ENCODE measurements around the gene DEK.

DEK gene

GRCh38 chr6:18265787-18266522 is 1.6 kb upstream of the DEK start:
- DNase-seq (ENCODE audit: low read depth), result no peak

- no peak for DNase-seq (ENCODE audit: low read depth)
These were observed 620 bp upstream of the DEK start for GRCh38 chr6:18264923-18265377.

DNA sequence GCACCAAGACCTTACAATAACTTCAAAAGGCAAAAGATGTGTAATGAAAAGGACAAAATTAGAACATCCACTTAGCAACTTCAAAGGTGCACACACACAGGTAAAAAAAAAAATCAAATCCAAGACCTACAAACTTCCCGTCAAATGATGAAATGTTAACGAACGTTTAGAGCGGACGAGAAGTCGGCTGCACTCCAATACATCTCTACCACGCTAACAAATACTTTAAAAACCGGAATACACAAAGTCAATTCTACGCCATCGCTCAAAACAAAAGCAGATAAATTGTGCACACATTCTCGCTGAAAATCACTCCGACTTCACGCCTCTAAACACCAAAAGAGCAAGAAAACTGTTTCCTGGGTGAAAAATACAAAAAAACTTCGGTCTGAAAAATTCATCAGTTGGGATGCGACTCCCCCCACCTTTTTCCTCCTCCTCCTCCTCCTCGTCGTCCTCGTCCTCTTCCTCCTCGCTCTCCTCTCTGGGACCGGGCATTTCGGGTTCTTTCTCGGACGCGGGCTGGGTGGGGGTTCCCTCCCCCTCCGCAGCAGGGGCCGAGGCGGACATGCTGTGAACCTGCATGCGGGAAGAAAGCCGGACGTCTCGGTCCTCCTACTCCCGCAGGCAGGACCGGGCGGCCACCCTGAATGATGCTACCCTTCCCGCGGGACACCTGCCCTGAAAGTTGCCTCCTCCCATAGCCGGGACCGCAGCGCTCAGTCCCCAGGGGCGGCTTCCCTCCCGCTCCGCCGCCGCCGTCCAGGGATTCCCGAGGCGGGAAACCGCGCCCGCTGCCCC is 712 bp downstream of the DEK start:
- peak; percentile 21 for DNase-seq (ENCODE audit: low read depth)

DNA sequence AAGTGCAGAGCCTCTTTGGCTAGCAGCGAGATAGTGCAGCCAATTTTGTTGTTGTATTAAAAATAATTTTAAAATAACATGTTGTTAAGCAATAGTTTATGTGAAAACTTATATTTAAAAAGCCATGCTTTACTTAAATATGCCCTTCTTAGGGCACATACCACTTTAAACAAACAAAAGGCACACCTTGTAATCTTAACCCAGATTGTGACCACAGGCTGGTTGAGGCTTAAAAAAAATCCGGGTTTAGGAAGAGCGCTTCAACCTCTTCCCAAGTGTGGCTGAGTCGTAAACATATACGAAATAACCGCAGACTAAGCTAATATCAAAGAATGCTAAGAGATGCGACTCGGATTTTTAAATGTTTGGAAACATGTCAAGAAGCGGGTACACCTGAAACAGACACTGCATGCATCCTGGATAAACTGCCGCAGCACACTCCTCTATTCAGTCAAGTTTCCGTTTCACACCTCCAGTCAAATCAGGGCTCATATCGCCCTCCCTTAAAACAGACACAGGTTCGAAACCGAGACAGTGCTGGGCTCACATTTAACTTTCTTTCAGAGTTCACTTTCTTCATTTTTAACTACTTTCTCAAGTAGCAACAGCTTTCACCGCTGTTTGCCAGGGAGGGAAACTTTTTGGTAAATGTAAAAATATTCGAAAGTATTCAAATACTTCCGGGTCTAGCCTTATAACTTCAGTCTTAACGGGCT is 1.5 kb downstream of the DEK start:
- no peak for DNase-seq (ENCODE audit: low read depth)

- DNase-seq (ENCODE audit: low read depth), result no peak
These were observed 2.5 kb downstream of the DEK start for GRCh38 chr6:18261877-18262276.

- DNase-seq (ENCODE audit: low read depth), result no peak
These were observed 3.8 kb downstream of the DEK start for GRCh38 chr6:18260448-18261106.

GRCh38 chr6:18259675-18260447 is 4.5 kb downstream of the DEK start:
- no peak for DNase-seq (ENCODE audit: low read depth)

DNA sequence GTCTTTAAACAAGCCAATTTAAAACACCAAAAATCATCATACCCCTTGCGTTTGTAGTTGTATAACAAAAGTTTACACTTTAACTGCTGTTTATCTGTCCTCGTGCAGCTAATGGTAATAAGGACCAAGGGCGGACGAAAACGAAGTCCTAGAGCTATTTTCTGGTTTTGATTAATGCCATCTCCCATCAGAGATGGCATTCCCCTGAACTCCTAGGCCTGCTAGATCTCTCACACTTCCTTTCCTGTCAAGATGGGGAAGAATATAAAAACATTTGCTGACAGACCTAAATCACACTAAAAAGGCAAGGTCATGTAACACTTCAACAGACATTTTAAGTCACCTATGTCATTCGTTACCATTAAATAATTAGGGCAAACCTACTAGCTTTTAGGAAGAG is 9.5 kb downstream of the DEK start:
- no peak for DNase-seq (ENCODE audit: low read depth)

- no peak for DNase-seq (ENCODE audit: low read depth)
These were observed 10.7 kb downstream of the DEK start for GRCh38 chr6:18253635-18254034.

DNA sequence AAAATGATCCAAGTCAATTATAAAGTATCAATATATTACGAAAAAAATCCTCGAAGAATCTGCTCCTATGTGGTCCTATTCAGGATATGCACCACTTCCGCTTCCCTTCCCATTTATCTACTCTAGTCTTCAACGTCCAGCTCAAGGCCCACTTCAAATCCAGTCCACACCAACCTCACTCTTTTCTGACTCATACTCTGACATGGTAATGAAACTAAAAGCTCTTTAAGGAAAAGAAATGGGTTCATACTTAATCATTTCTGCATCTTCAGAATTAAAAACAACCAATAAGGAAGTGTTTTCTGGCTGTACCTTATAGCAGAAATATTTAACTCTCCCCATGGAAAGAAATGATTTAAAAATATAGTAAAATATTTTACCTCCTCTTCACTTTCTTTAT is 15.1 kb downstream of the DEK start:
- DNase-seq (ENCODE audit: low read depth), result no peak

DNA sequence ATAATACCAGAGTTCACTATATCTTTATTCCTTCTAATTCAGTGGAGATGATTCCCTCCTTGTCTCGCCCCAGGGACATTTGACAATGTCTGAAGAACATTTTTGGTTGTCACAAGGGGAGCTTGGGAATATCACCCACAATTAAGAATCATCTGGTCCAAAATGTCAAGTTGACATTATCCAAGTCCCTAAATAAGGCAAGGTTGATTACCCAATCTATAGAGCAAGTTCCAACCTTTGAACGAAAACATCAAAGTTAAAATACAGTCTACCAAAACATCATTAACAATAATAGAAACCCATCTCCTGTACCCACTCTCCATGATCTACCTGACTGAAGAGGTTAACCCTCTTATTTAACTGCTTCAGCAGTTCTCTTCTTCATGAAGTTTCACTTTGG is 15.6 kb downstream of the DEK start:
- DNase-seq (ENCODE audit: low read depth), result no peak

- no peak for DNase-seq (ENCODE audit: low read depth)
These were observed 17.3 kb downstream of the DEK start for GRCh38 chr6:18247002-18247401.

- no peak for DNase-seq (ENCODE audit: low read depth)
These were observed 18.1 kb downstream of the DEK start for GRCh38 chr6:18246205-18246604.

DNA sequence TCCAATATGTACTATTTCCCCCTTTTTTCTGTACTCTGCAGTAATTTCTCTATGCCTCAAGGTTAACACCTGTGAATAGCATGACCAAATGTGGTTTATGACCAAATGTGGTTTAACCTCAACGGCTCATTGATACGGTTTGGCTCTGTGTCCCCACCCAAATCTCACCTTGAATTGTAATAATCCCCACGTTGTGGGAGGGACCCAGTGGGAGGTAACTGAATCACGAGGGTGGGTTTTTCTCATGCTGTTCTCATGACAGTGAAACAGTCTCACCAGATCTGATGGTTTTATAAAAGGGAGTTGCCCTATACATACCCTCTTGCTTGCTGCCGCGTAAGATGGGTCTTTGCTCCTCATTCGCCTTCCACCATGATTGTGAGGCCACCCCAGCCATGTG is 18.7 kb downstream of the DEK start:
- DNase-seq (ENCODE audit: low read depth), result no peak

GRCh38 chr6:18245079-18245478 is 19.3 kb downstream of the DEK start:
- no peak for DNase-seq (ENCODE audit: low read depth)

DNA sequence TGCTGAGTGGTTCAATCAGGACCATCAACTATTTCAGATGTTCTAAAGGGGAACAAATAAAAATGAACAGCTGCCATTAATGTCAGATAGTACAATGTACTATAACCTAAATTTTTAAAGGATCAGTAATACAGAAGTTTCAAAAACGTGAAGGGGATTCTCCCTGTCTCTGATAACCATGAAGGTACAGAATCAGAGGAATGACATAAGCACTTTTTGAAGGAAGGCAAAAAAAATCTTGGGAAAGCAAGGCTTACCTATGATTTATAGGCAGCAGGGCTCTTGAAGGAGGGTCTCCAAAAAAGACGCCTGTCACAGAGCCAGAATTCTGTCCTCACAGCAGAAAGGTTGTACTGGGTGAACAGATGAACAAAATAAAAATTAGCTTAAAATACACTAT is 20.1 kb downstream of the DEK start:
- DNase-seq (ENCODE audit: low read depth), result no peak

DNA sequence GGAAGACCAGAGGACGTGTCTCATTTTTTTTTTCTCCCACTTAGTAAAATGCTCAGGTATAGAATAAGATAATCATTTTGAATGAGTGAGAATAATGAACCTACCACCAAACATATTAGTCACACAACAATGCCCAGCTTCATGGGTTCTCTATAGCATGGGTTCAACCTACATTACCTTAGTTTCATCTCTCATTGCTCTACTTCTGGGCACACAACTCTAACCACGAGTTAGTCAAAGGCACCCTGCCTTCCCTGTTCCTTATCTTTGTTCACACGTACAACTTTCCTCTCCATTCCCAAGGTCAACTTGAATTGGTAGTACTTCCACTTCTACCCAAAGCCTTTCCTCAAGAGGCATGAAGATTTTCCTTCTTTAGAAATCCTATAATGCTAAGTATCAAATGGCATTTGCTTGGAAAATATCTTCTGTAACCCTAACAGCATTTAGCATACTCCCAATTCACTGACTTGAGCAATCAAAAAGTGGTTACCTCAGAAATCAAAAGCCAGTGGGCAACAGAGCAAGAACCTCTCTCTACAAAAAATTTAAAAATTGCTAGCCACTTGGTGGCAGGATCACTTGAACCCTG is 20.9 kb downstream of the DEK start:
- DNase-seq (ENCODE audit: low read depth), result no peak

DNA sequence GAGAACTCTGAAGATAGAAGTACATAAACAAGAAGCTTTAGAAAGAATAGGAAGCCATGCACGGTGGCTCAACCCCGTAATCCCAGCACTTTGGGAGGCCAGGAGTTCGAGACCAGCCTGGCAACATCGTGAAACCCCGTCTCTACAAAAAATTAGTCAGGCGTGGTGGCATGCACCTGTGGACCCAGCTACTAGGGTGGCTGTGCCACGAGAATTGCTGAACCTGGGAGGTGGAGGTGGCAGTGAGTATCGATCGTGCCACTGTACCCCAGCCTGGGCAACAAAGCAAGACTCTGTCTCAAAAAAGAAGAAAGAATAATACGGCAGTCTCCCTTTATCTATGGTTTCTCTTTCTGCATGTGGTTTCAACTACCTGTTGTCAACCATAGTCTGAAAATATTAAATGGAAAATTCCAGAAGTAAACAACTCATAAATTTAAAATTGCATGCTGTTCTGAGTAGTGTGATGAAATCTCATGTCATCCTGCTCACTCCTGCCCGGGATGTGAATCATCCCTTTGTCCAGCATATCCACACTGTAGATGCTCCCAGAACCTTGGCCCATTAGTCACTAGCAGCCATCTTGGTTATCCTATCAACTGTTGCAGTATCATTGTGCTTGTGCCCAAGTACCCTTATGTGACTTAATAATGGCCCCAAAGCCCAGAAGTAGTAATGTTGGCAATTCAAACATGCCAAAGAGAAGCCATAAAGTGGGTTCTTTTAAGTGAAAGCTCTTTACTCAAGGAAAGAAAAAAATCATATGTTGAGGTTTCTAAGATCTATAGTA is 22.1 kb downstream of the DEK start:
- no peak for DNase-seq (ENCODE audit: low read depth)

DNA sequence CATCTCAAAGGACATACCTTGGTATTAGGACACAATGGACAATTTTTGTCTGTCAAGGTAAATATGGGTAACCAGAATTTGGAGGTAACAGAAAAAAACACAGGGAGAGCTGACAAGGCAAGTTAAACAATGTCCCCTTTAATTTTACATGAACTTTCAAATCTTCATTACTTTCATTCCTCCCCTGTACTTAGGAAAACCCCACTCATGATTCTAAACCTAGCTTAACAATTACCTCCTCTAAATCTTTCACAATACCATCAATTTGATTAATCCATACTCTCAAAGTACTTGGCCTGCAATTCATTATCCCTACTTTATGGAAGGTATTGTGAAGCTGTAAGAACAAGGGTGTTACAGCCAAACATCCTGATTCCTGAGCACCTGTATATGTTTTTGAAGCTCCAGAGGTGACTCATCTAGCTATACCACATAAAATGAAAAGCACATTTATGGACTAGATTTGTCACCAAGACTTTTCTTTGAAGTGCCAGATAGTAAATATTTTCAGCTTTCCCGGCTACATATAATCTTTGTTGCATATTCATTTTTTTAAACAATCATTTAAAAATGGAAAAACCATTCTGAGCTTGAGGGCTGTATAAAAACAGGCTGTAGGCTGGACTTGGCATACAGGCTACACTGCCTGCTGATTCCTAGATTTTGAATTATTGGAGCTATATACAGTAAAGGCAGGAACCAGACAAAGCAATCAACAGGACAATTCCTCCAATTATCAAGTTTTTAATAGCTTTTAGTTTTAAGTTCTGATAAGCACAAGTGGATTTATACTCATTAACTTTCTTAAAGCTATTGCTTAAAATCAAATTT is 22.9 kb downstream of the DEK start:
- DNase-seq (ENCODE audit: low read depth), result no peak
